SK-N-MC (cell line): ENCODE results near the gene CTSE.

ENCODE experiments used
- DNase-seq: peaks from one replicate; pipeline ENCODE4 v3.0.0-alpha.2; 2011; ENCODE audit warnings: low read depth, low spot score
- H3K27ac ChIP-seq: fragments of 200-600 bp; sonication (generic); 2 replicates; pipeline ENCODE4 v1.5.1; 2016; ENCODE audit warnings: mixed run types
- H3K36me3 ChIP-seq: fragments of 200-600 bp; sonication (generic); 2 replicates; pipeline ENCODE4 v1.6.1; 2017; ENCODE audit warnings: antibody characterized with exemption, low read length, mixed read lengths; ENCODE audit not compliant: insufficient read depth
- H3K4me3 ChIP-seq: fragments of 200-600 bp; sonication (generic); 2 replicates; pipeline ENCODE4 v1.5.1; 2016
- H3K9ac ChIP-seq: fragments of 200-600 bp; sonication (generic); 2 replicates; pipeline ENCODE4 v1.8.0; 2017; ENCODE audit warnings: mixed run types, mixed read lengths; ENCODE audit not compliant: insufficient read length
- H3K9me3 ChIP-seq: fragments of 200-600 bp; sonication (generic); 2 replicates; pipeline ENCODE4 v1.6.1; 2017; ENCODE audit warnings: low read depth, mild to moderate bottlenecking, antibody characterized with exemption, low read length, moderate library complexity, mixed read lengths
- EZH2 ChIP-seq: fragments of 200-600 bp; sonication (generic); IDR thresholded peaks from one replicate; pipeline ENCODE4 v1.6.1; 2017; ENCODE audit warnings: antibody characterized with exemption
- FOXP2 ChIP-seq: optimal IDR thresholded peaks from 2 replicates; pipeline ENCODE3; 2011; ENCODE audit warnings: mild to moderate bottlenecking, moderate library complexity; ENCODE audit not compliant: insufficient read depth; ENCODE audit errors: extremely low read length, control extremely low read depth
- POLR2AphosphoS5 ChIP-seq: IDR thresholded peaks from 2 replicates; pipeline ENCODE4 v1.6.1; 2012; ENCODE audit warnings: mild to moderate bottlenecking, low read depth, low read length, borderline replicate concordance

CTSE gene

GRCh38 chr1:206050655-206051235, 27.1 kb upstream of the CTSE start:
- Histone ChIP-seq H3K4me3 (no peak overlapping the region), H3K27ac (no peak overlapping the region), H3K36me3 (no peaks in the 10 kb centered on the region), H3K9me3 (no peaks in the 10 kb centered on the region), H3K9ac (no peak overlapping the region)
- DNase-seq, result no peak
- TF ChIP-seq POLR2AphosphoS5 (no peak), FOXP2 (no peak), EZH2 (no peak)

GRCh38 chr1:206049919-206050600, 26.4 kb upstream of the CTSE start:
- no peak overlapping the region for H3K9ac ChIP-seq
- H3K4me3 ChIP-seq, result no peak overlapping the region
- no peak for TF ChIP-seq EZH2
- TF ChIP-seq POLR2AphosphoS5, result no peak
- TF ChIP-seq FOXP2, result no peak
- DNase-seq, result no peak
- no peaks in the 10 kb centered on the region for H3K9me3 ChIP-seq
- no peak overlapping the region for H3K27ac ChIP-seq
- H3K36me3 ChIP-seq, result no peaks in the 10 kb centered on the region

DNA sequence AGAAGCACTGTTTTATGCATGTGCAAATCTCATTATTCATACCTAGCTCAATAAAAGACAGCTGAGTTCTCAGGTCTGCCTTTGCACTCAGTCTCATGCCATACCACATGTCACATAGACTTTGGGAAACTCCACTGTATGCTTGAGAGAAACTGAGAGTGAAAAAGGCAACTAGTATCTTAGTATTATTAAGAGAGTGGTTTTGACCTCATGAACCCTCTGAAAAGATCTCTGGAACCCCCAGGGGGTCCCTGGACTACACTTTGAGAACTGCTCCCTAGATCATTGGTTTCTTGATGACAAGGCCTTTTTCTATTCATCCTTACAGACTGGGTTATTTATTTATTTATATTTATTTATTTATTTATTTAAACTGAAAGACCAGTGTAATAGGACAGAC, 25.6 kb upstream of the CTSE start:
- no peak for TF ChIP-seq EZH2
- no peak for TF ChIP-seq FOXP2
- no peak for TF ChIP-seq POLR2AphosphoS5
- no peak overlapping the region for H3K27ac ChIP-seq
- no peaks in the 10 kb centered on the region for H3K36me3 ChIP-seq
- H3K9me3 ChIP-seq, result no peaks in the 10 kb centered on the region
- no peak overlapping the region for H3K9ac ChIP-seq
- no peak overlapping the region for H3K4me3 ChIP-seq
- no peak for DNase-seq

- H3K9me3 ChIP-seq, result no peaks in the 10 kb centered on the region
- DNase-seq, result no peak
- H3K4me3 ChIP-seq, result no peak overlapping the region
- H3K9ac ChIP-seq, result no peak overlapping the region
- no peaks in the 10 kb centered on the region for H3K36me3 ChIP-seq
- no peak for TF ChIP-seq EZH2
- no peak for TF ChIP-seq POLR2AphosphoS5
- TF ChIP-seq FOXP2, result no peak
- no peak overlapping the region for H3K27ac ChIP-seq
These were observed 24.9 kb upstream of the CTSE start for GRCh38 chr1:206048582-206048981.

- TF ChIP-seq FOXP2 (no peak), POLR2AphosphoS5 (no peak), EZH2 (no peak)
- no peak for DNase-seq
- no peaks in the 10 kb centered on the region for H3K9me3 ChIP-seq
- no peak overlapping the region for H3K9ac ChIP-seq
- H3K36me3 ChIP-seq, result no peaks in the 10 kb centered on the region
- H3K4me3 ChIP-seq, result no peak overlapping the region
- no peak overlapping the region for H3K27ac ChIP-seq
These were observed 23.6 kb upstream of the CTSE start for GRCh38 chr1:206047271-206047670.

- H3K27ac ChIP-seq, result no peak overlapping the region
These were observed 17.9 kb upstream of the CTSE start for GRCh38 chr1:206041640-206042039.

DNA sequence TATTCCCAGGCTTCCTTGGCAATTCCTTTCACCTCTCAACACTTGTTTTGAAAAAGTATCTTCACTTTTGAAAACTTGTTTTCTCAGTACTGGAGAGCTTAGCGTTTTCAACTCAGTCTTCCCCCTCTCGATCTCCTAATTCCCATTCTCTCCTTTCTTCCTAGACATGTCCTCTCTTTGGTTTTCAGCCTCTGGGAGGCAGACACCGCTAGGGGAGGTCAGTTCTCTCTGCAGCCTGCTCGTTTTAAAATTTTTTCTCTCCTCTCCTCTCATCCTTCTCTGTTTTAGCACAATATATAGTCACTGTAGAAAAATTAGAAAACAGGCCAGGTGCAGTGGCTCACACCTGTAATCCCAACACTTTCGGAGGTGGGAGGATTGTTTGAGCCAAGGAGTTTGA, 16.6 kb upstream of the CTSE start:
- Histone ChIP-seq H3K9ac (no peak overlapping the region), H3K9me3 (no peaks in the 10 kb centered on the region), H3K27ac (no peak overlapping the region), H3K36me3 (no peaks in the 10 kb centered on the region), H3K4me3 (no peak overlapping the region)
- no peak for DNase-seq
- TF ChIP-seq EZH2, result no peak
- no peak for TF ChIP-seq FOXP2

More at GRCh38 chr1:206041640-206042039, 17.9 kb upstream of the CTSE start:
- no peaks in the 10 kb centered on the region for H3K36me3 ChIP-seq
- no peak overlapping the region for H3K4me3 ChIP-seq
- H3K9me3 ChIP-seq, result no peaks in the 10 kb centered on the region
- DNase-seq, result no peak
- no peak overlapping the region for H3K9ac ChIP-seq
- TF ChIP-seq FOXP2 (no peak), POLR2AphosphoS5 (no peak), EZH2 (no peak)

- Histone ChIP-seq H3K27ac (no peak overlapping the region), H3K4me3 (no peak overlapping the region), H3K9me3 (no peaks in the 10 kb centered on the region), H3K9ac (no peak overlapping the region), H3K36me3 (no peaks in the 10 kb centered on the region)
- no peak for DNase-seq
- TF ChIP-seq FOXP2 (no peak), POLR2AphosphoS5 (no peak), EZH2 (no peak)
These were observed 15.6 kb upstream of the CTSE start for GRCh38 chr1:206039046-206039973.

GRCh38 chr1:206037581-206037980, 13.9 kb upstream of the CTSE start:
- Histone ChIP-seq H3K9me3 (no peaks in the 10 kb centered on the region), H3K27ac (no peak overlapping the region), H3K4me3 (no peak overlapping the region), H3K9ac (no peak overlapping the region), H3K36me3 (no peaks in the 10 kb centered on the region)
- no peak for DNase-seq
- TF ChIP-seq EZH2 (no peak), POLR2AphosphoS5 (no peak), FOXP2 (no peak)
